Stimulated activated CD8-positive, alpha-beta memory T cell treated with anti-CD3 and anti-CD28 coated beads, Interleukin-12 subunit alpha, Interleukin-12 subunit beta, amount 100 ng/mL, for 4 hours (primary cell): ENCODE data around the gene ASB18.

ENCODE experiments used
- DNase-seq: peaks from one replicate; pipeline ENCODE4 v3.0.0-alpha.2; 2020; ENCODE audit warnings: low read depth

Gene ASB18

DNA sequence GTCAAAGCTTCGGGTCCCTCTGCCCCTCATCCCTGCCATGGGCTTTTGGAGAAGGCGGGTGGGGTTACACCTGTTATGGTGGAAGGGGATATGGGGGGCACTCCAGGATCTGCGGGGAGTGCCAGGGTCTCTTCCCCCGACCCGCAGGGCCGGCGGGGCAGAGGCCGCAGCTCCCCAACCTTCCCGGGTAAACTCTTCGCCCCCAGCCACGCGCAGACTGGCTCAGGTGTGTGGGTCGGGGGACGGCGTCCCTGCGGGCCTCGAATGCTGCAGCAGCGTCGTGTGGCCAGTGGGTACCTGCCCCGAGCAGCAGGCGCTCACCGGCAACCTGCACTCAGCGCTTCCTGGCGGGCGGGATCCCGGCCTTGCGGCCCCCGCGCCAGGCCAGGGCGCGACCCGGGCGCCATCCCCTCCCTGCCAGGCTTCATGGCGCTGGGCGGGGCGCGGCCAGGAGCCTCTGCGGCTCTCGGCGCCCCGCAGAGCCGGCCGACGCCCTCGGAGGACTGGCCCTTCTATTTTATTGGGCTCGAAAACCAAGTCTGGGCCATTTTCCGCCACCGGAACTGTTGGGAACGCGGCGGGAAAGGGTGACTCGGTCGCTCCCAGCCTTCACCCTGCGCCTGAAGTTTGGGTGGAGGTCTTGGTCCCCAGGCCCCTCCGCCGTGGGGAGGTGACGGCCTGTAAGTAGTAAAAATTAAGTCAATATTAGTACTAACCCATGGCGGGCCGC lies 100.6 kb downstream of the ASB18 start:
- no peak for DNase-seq

DNA sequence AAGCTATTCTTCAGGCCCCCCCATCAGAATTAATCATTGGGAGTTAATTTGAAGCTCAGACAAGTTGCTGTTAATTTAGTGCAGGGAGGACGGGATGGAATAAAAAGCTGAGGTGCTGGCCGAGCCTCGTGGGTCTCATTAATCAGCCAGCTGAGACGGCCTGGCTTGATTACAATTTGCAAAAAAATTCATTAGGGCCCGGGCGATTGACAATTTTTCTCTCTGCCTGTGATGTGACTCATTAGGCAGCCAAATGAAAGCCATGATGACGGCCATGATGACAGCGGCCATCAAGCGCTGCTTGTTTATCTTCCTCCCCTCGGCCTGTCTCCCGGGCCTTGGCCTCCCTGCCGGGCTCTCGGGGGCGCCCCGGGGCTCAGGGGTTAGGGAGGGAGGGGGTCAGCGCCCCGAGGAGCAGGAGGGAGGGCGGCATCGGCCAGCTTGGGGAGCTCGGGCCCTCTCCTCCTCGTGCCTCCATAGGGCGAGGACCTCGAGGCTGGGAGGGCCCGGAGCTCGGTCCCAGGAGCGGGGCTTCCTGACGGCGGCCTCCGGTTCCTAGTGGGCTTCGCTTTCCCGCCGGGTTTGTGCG lies 101.2 kb downstream of the ASB18 start:
- DNase-seq = no peak

DNA sequence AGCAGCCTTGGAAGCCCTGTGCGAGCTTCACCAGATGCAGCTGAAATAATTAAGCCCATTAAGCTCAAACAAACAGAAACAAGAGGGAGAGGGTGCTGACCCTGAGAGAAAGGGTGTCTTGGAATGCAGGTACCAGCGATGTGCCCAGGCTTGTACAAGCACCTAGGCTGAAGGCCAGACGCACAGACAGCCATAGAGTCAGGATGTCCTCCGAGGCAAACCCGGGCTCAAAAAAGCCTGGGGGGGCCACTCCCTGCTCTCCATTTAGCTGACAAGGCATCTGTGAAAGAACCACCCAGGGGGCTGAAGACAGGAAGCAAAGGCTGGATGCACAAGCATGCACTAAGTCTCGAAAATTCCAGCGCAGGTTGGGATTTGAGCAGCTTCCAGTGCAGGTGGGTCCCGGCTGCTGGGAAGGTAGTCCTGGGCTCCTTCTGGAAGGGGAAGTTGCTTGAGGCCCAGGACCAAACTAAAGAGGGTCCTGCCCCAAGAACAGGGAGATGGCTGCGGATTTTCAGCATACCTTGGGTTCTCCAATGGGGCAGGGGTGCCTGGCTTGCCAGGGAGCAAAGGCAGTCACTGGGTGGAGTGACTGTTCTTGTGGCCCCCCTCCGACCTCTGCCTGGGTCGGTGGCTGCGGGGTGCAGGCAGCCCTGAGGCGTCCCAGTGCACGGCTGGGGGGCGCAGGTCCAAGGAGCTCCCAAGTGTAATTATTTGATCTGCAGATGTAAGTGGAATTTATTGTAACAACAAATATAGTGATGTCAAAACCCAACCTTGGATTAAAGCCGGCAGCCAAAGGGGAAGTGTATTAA lies 102.0 kb downstream of the ASB18 start:
- DNase-seq = no peak

DNA sequence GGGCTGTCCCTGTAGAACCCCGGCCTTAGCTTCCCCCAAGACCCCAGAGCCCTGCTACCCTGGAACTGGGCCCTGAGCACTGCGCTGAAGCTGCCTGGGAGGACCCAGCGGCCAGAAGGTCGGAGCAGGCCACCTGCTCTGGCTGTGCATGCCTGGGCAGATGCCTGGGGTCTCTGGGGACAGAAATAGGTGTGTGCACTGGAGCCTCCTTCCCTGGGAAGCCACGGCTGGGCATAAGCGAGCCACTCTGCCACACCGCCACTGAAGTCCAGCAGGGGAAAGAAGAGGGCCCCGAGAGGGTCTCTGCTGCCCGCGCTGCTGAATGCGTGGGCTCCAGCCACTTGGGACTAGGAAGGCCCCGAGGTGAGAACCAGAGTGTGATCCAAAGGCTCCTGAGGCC lies 102.7 kb downstream of the ASB18 start:
- no peak for DNase-seq

DNA sequence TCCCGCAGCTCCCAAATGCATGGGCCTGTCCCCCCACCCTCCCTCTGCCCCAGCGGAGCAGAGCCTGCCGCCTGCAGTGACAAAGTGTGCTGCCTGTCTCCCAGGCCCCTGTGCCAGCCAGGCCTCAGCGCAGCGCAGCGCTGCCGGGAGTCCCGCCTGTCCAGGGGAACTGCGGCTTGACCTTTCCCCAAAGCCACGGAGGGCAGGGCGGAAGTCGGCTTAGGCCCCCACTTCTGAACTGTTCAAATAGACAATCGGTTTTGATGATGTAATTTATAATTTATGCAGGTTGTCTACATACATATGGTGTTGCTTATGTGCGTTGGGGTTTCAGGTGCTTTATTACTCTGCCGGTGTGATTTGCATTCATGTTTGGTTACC lies 103.1 kb downstream of the ASB18 start:
- DNase-seq = no peak

DNA sequence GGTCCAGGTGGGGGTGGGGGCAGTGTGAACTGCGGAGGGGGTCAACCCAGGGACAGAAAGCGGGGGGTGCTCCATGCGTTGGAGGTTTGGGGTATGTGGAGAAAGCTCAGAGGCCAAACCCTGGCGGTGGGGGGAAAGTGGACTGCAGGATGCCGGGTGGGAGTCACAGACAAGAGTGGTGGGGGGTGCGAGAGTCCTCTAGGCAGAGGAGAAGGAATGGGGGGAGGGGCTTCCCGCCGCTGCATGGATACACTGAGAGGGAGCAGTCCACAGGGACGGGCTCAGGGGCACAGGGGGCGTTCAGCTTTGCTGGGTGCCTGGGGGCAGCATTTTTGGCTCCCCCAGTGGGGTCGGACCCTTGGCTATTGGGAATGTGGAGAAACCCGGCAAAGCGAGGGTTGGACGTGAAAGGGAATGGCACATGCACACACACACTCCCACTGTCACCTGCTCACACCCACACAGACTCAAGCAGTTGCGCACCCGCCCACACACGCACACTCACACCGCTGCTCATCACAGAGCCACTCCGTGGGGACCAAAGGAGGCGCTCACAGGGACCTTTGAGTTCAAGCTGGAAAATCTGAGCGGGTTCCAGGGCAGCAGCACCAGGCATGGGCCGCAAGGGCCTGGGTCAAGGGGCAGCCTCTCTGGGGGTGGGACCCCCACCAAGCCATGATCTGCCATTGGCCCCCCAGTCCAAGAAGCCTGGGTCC lies 103.7 kb downstream of the ASB18 start:
- no peak for DNase-seq

DNA sequence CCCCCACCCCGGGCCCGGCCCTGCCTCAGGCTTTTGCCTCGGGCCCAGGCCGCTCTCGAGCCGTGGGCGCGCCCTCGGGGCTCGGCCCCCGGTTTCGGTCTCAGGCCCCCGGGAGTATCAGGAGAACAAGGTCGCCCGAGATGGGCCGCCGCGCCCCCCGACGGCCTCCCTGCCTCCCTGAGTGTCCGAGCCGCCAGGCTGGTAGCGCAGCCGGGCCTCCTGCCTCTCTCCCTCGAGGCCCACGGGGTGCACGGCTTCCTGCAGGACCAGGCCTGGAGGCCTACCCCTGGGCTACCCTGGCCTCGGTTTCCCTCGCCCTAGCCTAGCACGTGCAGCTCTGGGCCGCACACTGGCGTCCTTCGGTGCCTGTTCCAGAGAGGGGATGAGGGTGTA lies 104.4 kb downstream of the ASB18 start:
- DNase-seq = no peak

DNA sequence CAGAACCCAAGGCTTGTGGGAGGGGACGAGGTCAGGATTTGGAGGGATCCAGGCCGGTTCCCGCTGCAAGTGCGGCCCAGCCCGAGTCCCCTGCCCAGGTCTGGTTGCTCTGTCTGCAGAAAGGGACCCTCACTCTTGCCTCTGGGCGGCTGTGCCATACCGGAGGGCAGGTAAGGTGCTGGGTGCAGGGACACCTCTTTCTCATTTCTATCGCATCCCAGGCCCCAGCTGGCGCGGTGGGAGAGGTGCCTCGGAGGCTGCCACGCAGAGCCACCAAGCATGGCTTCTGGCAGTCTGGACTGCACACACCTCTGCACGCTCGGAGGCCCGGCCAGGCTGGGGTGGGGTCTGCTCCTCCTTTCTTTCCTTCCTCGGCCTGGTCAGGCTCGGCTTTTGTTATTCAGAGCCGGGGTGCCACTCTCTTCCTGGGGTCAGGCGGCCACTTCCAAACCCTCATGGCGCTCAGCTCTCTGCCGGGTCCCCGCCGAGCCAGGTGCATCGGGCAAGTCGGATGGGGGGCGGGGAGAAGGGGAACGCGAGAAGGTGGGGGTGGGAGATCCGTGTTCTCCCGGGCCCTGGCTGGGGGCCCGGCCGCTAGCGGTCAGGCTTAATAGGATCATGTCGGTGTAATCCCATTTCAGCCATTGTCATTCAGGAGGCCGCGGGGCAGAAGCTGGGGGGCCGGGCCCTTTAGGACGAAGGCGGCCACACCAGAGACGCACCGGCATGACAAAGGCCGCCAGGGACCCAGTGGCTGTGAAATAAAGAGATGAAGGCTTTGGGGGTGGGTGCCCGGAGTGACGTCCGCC lies 105.0 kb downstream of the ASB18 start:
- DNase-seq = no peak

DNA sequence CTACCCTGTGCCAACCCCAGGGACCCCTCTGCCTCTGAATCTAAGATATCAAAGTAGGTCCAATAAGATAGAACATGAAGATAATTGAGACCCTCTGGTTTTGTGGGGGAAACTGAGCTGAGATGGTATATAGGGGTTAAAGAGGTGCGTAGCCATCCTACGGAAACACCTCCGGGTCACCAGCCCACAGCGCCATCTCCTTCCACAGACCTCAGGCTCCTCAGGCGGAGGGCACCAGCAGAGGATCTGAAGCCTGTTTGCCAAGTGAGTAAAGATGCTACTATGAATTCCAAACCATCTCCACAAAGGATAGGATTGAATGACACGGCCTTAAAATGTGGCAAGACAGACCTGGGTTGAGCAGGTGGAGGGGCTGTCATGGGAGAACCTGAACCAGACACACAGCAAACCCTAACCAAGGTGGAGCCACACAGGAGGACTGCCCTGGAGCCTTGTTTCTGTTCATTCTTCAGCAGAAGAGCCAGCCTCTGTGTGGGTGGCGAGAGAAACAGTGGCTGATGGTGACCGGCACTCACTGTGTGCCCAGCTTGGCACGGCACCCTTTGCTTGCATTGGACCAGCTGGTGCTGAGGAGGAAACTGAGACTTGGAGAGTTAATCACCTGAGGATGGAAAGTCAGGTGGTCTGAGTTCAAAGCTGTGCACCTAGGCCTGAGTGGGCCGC lies 106.2 kb downstream of the ASB18 start:
- no peak for DNase-seq

DNA sequence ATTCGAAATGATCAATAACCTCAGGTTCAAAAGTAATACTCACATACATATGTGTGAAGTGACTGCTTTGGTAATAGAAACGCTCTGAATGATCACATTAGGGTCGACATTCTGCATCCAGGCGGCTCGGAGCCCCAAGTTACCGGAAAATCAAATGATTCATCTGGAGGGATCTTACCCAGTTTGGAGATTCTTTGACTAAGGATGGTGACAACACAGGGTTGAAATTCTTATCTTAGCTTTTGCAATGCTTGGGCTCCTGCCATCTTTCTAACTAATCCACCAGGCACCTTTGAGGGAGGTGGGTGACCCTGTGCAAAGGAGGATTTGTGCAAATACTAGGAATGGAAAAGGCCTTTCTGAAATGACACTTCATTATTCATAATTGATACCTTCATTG lies 106.8 kb downstream of the ASB18 start:
- DNase-seq = no peak

DNA sequence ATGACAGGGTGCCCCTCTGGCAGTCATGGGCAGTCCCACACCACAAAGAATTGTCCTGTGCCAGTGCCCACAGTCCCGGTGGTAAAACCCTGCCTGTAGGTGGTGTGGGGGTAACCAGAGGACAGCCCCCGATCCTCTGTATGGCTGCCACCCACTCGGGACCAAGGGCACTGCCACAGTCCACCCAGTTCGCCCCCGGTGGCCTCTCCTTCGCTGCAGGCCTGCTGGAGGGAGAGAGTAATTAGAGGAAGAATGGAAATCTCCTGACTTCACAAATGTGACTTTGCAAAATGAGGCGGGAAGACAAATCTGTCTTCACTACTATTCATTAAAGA lies 107.4 kb downstream of the ASB18 start:
- no peak for DNase-seq

DNA sequence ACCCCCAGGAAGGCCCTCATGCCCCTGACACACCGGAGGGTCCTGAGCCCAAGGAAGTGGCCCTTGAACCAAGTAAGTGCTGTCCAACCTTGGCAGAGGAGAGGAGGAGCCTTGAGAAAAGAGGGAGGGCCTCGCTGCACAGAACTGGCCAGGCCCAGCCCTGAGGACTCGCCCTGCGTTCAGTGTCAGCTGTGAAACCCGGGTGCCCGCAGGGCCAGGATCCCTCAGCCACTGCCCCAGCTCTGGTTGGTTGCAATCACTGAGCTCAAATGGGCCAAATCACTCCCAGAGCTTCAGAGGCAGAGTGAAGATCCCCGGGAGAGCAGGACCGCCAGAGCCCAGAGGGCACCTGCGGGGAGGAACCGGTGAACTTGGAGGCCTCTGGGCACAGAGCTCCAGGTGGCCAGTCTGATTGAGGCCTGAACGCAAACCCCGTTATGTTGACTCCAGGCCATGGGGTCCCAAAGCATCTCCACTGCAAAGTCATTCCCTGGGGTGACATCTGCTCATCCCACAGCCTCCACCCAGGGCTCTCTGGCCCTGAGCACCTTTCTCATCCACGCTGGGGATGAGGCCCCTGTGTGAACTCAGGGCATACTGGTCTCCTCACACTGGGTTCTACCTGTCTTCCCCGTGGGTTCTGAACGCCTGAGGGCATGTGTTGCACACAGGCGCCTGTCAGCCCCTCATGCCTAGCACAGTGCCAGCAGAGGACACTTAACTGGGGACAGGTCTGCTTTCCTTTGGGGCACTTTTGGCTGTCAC lies 107.9 kb downstream of the ASB18 start:
- no peak for DNase-seq

DNA sequence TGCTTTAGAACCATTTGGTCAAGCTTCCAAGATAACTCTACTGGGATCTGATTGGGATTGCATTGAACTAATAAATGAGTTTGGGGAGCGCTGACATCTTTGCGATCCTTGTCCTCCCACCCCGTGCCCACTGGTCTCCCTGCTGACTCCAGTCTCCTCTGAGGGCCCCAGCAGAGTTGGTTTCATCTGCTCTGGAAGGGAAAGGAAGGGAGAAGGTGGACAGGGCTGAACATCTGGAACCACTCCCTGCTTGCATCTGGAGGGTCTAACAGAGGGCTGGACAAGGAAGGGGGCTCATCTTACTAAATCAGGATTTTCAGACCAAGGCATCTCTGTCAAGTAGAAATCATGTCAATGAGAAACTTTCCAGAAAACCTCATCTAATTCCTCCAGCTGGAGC lies 108.8 kb downstream of the ASB18 start:
- DNase-seq = no peak

DNA sequence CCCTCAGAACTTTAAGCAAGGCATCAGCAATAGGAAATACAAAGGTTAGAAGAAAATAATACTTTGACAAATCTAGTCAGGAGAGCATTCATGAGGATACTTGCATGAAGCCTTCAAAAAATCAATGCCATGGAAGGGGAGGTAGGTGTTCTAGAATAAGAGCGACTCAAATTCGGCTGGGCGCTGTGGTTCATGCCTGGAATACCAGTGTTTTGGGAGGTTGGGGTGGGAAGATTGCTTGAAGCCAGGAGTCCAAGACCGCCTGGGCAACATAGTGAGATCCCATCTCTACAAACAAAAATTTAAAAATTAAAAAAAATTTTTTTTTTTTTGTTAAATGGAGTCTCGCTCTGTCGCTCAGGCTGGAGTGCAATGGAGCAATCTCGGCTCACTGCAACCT lies 117.8 kb downstream of the ASB18 start:
- DNase-seq = no peak

DNA sequence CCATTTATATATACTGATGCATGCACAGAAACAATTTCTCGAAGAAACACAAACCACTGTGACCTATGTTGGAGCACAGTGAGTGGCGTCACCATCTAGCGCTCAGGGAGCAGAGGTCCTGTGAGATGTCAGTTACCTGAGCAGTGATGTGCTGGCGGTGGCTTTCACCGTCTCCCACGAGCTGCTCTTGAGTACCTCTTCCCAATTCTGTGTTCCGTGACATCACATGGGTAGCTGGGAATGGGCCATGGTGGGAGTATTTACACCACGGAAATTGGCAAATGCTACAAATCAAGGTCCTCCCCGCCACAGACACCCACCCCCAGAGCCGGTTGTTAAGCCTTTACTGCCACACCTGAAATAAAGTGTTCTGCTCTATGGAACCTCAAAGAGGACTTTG lies 120.4 kb downstream of the ASB18 start:
- DNase-seq = no peak
